SK-MEL-5 (cell line): ENCODE data around the gene ADCY1. TPM values are rescaled to one million over a fixed set of nuclear protein-coding genes. Genes with fewer than 3 reads are reported as not detected.

ENCODE experiments used
- DNase-seq: peaks from one replicate; pipeline ENCODE4 v3.0.0-alpha.2; 2016; ENCODE audit warnings: low read depth, low spot score
- in situ Hi-C: cut with HindIII; loops from 2 replicates; pipeline ENCODE4 v1.10.0; 2016; ENCODE audit warnings: low sequenced_read_pairs, high pct_unique_total_duplicates, low pct_unique_long_range_greater_than_20kb
- total RNA-seq: library from RNA; depleted of rRNA; stranded (reverse); fragments of >200 nt; shearing (Covaris generic); gene quantifications from 2 replicates; pipeline ENCODE4 v1.2.3, GENCODE V29; 2014

Gene ADCY1
- total RNA-seq, 1 experiment from 2014 or later = 39.9 TPM

GRCh38 chr7:45638916-45639315 lies 64.7 kb downstream of the ADCY1 start:
- in situ Hi-C loops = no loop called here

DNA sequence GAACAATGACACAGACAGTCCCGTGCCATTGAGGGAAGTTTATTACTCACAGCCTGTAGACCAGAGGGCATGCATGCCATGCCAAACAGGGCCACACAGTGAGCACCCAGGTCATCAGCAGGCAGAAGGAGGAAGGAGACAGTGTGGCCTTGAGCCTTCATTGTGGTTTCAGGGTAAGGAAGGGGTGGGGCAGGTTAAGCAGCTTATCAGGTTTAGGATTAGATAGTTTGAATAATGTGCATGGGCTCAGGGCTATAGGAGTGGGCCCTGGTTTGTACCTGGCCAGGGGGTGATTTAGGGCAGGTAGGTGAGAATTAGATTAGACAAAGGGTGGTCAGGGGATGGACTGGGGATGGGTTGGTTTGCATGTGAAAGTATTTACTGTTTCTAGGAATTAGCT lies 67.9 kb downstream of the ADCY1 start:
- DNase-seq = no peak

More at GRCh38 chr7:45638916-45639315, 64.7 kb downstream of the ADCY1 start:
- DNase-seq = no peak

DNA sequence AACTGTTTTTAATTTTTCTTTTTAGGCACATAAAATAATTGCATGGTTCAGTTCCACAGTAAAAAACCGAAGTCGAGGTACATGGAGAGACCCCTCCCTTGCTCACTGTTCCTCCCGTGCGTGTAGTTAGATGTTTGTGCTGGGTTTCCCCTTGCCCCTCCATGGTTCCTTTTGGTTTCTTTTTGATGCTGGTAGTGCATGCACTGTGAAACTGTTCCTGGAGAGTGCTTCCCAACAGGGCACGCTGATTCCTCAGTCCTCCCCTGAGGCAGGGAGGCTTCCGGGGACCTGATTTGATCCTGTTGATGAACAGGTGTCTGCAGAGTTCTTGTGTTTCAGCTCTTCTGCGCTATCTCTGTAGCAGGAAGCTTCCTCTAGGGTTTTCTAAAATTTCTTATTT lies 69.5 kb downstream of the ADCY1 start:
- no peak for DNase-seq
- in situ Hi-C loops = no loop called here

More for the DNA sequence above, 67.9 kb downstream of the ADCY1 start:
- in situ Hi-C loops = no loop called here

GRCh38 chr7:45644237-45644636 lies 70.1 kb downstream of the ADCY1 start:
- in situ Hi-C loops = no loop called here
- no peak for DNase-seq

DNA sequence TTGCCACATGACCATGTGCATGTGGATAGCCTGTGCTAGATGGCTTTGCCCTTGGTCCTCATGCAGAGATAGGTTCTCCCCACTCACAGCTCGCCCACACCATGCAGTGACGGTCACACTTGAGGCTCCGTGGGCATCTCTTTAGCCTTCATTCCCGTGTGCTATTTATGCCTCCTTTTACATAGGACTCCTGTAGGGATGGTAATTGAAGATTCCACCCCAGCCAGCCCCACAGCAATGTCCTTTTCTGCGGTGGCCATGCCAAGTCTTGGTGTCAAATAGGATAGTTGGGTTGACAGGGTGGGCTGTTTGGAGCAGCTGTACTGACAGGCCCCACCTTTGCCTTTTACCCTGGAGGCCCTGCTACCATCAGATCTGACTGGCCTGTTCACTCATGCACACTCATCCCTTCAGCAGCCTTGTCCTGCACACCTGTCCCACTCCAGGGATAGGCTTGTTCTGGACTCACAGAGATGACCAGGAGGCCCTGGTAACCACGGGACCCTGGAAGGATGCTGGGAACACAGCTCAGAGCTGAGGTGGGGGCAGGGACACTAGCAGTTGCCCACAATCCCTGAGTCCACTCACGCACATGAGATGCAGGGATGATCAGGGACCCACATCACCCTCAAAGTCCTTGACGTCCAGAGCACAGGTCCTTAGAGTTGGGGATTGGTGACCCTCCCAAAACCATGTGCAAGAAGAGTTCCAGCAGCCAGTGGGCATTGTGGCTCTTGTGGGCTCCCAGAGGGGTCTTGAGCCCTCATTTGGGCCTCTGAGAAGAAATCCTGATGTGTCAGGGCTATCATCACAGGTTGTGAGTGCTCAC lies 71.2 kb downstream of the ADCY1 start:
- in situ Hi-C loops = no loop called here
- no peak for DNase-seq

DNA sequence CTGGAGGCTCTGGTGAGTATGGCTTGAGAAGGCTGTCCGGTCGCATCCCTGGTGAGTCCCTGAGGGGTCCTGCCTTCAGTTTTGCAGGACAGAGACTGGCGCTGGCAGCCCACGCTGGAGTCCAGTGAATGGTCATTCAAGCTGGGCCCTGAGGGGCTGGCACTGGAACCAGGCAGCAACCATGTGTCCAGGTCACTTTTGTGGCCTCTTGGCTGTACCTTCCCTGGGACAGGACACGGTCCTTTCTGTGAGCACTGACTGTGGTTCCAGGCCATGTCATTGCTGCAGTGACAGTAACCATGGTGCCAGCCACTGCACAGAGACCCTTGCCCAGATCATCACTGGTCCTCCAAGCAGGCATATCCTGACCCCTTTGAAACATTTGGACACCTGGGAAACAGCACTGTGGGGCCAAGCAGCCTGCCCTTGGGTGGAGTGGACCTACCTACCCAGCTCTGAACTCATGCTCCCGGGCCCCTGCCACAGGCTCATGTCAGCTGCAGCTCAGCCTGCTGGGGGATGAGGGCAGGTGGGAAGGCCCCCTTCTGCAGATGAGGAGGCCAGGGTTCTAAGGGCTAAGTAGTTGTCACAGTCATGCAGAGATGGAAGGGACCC lies 72.1 kb downstream of the ADCY1 start:
- in situ Hi-C loops = no loop called here
- no peak for DNase-seq

DNA sequence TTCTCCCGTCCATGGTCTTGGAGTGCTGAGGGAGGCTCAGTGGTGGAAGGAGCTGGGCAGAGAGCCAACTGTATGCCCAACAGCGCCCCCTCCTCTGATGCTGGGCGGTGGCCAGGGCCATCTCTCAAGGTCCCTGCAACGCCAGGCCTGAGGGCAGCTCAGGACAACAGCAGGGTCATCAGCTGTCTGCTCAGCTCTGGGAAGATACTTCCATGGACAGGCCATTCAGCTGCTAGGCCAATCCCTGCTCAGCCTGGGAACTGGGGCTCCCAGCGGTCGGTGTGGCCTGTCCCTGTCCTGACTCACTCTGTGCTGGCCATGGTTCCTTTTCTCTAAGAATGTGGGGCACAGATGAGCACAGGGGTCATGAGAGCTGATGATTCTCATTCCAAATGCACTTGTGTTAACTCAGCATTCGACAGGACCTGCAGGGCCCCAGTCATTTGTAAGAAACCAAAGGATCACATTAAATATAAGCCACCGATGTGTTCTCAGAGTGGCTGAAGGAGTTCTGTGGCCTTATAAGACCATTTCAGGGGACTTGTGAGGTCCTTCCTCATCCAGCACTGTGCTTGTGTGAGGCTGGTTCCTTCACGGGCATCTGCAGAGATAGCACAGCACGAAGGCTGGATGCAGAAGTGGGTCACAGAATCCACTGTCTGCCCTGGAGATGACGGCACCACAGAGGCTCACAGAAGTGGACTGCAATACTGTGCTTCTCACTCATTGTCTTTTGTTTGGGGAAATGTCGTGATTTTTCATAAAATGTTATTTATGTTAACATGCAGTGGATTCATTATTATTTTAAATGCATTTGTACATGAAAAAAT lies 73.0 kb downstream of the ADCY1 start:
- in situ Hi-C loops = no loop called here
- DNase-seq = no peak

GRCh38 chr7:45647967-45648670 lies 74.0 kb downstream of the ADCY1 start:
- in situ Hi-C loops = no loop called here
- DNase-seq = no peak

- in situ Hi-C loops = no loop called here
- no peak for DNase-seq
These were observed 74.5 kb downstream of the ADCY1 start for GRCh38 chr7:45648671-45648995.

GRCh38 chr7:45649560-45650346 lies 75.6 kb downstream of the ADCY1 start:
- no peak for DNase-seq
- in situ Hi-C loops = no loop called here

GRCh38 chr7:45650404-45651394 lies 76.5 kb downstream of the ADCY1 start:
- DNase-seq = no peak
- in situ Hi-C loops = no loop called here

DNA sequence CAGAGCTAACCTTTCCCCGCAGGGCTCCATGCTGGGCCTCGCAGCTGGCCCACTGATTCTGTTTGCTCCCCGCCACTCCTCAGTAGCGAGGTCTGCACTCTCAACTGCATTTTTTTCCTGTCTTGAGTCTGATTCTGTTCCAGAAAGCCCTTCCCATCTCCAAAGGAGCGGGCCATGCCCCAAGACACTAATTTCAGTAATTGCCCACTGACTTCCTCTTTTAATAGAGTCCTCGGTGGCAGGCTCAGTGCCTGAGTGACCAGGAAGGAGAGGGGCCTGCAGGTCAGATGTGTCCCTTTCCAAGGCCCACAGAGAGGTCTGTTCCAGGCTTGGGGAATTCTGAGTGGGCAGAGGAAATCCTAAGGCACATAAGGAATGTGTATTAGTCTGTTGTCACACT lies 77.4 kb downstream of the ADCY1 start:
- in situ Hi-C loops = no loop called here
- no peak for DNase-seq

DNA sequence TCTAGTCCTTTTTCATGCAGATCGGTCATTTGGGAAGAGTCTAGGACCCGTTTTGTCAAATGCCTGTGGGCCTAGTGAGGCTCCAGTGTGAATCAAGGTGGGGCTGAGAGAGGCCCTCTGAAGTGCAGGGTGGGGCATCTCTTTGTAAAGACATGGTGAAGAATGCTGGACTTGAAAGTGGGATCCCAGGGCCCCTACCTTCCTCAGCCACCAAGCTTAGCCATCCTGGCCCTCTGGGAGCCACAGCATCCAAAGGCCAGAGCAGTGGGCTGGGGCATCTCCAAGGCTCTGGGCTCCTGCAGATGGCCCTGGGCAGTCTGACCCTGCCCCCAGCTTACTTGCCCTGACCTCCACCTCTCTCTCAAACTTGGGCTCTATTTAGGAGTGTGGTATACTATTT lies 78.5 kb downstream of the ADCY1 start:
- in situ Hi-C loops = no loop called here
- no peak for DNase-seq

DNA sequence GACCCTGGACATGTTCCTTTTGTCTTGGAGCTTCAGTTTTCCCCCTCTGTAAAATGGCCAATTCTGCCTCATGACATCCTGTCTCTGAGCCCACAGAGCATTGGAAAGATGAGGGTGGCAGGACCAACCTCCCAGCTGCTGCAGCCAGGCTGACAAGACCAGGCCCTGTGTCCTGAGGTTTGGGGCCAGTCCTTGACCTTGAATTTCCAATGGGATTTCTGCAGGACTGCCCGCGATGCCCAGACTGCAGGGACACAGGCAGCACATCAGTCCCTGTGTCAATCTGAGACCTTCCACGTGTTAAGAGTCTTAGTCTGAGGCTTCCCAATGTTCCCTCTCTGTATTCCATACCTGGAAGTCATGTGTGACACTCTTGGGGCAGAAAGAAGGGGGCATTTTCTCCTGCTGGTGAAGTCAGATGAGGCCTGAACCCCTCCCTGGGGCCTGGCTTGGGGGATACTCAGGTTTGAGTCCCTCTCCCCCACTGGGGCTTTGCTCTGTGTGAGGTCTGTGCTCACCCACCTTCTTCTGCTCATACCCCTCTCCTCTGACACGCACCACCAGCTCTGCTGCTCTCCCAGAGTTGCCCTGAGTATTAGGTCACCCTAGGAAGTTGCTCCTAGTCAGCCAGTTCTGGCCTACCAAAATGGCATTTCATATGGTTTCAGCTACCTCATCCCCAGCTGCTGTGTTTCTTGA lies 79.2 kb downstream of the ADCY1 start:
- in situ Hi-C loops = no loop called here
- no peak for DNase-seq

DNA sequence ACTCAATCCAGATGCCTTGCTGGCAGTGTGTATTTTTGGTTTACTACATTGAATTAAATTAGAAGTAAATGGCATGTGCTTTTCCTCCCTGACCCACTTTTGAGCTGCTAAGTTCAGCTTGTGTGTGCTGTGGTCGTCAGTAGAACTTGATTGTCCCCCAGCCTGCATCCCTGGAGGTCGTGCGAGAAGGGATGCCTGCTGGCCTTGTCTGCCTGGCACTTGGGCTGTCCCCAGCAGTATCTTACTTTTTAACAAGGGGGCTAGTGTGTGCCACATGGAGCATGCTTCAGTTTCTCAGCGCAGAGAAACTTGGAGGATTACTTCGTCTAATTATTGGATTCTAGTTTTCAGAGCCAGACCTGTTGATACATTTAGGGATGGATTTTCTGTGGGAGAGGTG lies 80.2 kb downstream of the ADCY1 start:
- DNase-seq = no peak
- in situ Hi-C loops = no loop called here

DNA sequence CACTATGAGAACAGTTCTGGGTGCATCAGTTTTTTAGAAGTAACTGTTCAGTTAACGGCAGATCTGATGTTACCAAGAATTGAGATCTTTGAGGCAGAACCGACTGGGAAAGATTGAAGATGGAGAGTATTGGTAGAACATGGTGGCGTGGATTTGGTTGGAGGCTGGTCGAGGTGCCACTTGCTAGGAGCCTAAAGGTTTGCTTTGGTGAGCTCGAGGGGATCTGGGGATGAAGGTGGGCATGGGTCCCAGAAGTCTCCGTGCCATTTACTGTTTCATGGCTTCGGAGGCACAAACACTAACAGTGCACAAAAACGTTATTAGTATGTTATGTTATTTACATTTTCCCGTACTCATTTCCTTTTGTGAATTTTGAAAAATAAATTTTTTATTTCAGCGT lies 81.4 kb downstream of the ADCY1 start:
- in situ Hi-C loops = no loop called here
- no peak for DNase-seq
